Measurements from ENCODE around the gene MIOS.

MIOS gene

GRCh38 chr7:7617550-7617949 lies 50.9 kb downstream of the MIOS start:
- DNase-seq (ENCODE audit: low read depth): no peak

GRCh38 chr7:7618410-7618809 lies 51.7 kb downstream of the MIOS start:
- TF ChIP-seq CTCF (IDR thresholded peaks at IDR 0.05; ENCODE audit: insufficient read depth, low read depth, low read length, missing control alignments): no peak
- no peak overlapping the region for H3K4me3 ChIP-seq (ENCODE audit: low read length)
- DNase-seq (ENCODE audit: low read depth): no peak

More at GRCh38 chr7:7617550-7617949, 50.9 kb downstream of the MIOS start:
- no peak for TF ChIP-seq CTCF (IDR thresholded peaks at IDR 0.05; ENCODE audit: insufficient read depth, low read depth, low read length, missing control alignments)
- H3K4me3 ChIP-seq (ENCODE audit: low read length): no peak overlapping the region

GRCh38 chr7:7620236-7620635 lies 53.6 kb downstream of the MIOS start:
- H3K4me3 ChIP-seq (ENCODE audit: low read length): no peak overlapping the region
- no peak for TF ChIP-seq CTCF (IDR thresholded peaks at IDR 0.05; ENCODE audit: insufficient read depth, low read depth, low read length, missing control alignments)
- no peak for DNase-seq (ENCODE audit: low read depth)

GRCh38 chr7:7620644-7621210 lies 54.0 kb downstream of the MIOS start:
- DNase-seq (ENCODE audit: low read depth): no peak
- TF ChIP-seq CTCF (IDR thresholded peaks at IDR 0.05; ENCODE audit: insufficient read depth, low read depth, low read length, missing control alignments): no peak

GRCh38 chr7:7628476-7628875 lies 61.8 kb downstream of the MIOS start:
- no peak overlapping the region for H3K4me3 ChIP-seq (ENCODE audit: low read length)
- TF ChIP-seq CTCF (IDR thresholded peaks at IDR 0.05; ENCODE audit: insufficient read depth, low read depth, low read length, missing control alignments): no peak
- DNase-seq (ENCODE audit: low read depth): no peak

More at GRCh38 chr7:7620644-7621210, 54.0 kb downstream of the MIOS start:
- H3K4me3 ChIP-seq (ENCODE audit: low read length): no peak overlapping the region

GRCh38 chr7:7630626-7631329 lies 64.1 kb downstream of the MIOS start:
- DNase-seq (ENCODE audit: low read depth): no peak
- no peak overlapping the region for H3K4me3 ChIP-seq (ENCODE audit: low read length)
- TF ChIP-seq CTCF (IDR thresholded peaks at IDR 0.05; ENCODE audit: insufficient read depth, low read depth, low read length, missing control alignments): no peak

- DNase-seq (ENCODE audit: low read depth): no peak
- peak overlapping the region; percentile 95 for H3K4me3 ChIP-seq (ENCODE audit: low read length)
- TF ChIP-seq CTCF (IDR thresholded peaks at IDR 0.05; ENCODE audit: insufficient read depth, low read depth, low read length, missing control alignments): no peak
These were observed 72.7 kb downstream of the MIOS start for GRCh38 chr7:7639421-7639820.

All from epithelial cell of esophagus (primary cell).